ENCODE results near the gene CALN1.
"Not testable (repeated sequence)": the region's sequence is repeated elsewhere in the genome, so short reads cannot be mapped to it uniquely, and the experiment has no call there.

CALN1 gene

GRCh38 chr7:71843676-71844075 is 568.5 kb downstream of the CALN1 start:
- no peak overlapping the region for H3K27ac ChIP-seq
- no peak for DNase-seq (ENCODE audit: low read depth, low spot score)

DNA sequence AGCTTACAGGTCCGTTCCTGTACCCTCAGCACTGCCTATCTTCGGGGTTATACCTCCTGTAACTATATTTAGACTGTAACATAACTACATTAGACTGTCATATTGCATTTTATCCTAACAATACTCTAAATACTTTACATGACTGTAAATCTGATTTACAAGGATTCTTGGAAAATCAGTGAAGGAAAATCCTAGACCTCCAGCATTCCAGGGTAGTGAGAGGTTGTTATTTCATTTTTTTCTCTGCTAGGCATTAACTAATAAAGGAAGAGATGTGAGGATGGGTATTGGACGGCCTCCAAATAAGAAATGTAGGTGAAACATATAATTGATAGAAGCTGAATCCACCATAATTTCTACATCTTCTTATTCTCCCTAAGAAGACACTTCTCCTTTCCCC is 569.4 kb downstream of the CALN1 start:
- H3K27ac ChIP-seq, result no peak overlapping the region
- DNase-seq (ENCODE audit: low read depth, low spot score), result no peak

DNA sequence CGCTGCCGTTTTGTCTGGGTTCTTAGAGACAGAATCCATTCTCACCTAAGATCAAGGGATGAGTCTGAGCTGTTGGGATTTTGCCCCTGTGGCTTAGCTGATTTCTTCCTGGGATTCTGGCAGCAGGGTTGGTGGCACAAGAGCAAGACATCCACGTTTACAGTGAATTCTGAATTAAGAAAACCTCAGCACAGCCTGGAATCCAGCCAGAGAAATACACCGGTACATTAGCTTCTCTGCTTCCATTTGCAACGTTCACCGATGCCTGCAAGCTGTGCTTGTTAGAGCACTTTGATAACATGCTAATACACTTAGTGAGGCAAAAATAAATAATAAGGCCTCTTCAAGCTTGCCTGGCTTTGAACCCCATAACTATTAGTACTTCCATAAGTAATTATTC is 569.8 kb downstream of the CALN1 start:
- DNase-seq (ENCODE audit: low read depth, low spot score), result no peak
- H3K27ac ChIP-seq, result no peak overlapping the region

- H3K27ac ChIP-seq, result no peak overlapping the region
These were observed 577.1 kb downstream of the CALN1 start for GRCh38 chr7:71835056-71835455.

DNA sequence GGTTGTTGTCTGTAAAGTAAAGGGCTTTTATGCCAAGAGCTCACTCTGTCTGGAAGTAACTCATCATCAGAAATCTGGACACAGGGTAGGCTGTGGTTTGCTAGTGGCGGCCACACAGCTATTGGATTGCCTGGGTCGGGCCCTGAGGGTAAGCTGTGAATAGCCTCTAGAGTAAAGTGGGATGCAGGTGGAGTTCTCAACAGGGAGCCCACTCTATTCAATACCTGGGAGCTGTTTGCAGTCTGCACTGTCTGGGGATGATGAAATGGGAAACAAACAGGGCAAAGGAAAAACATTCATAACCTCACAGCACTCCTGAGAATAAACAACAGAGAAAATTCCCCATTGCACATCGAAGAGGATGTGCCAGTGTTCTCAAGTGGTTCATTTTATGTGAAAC is 582.6 kb downstream of the CALN1 start:
- no peak overlapping the region for H3K27ac ChIP-seq
- DNase-seq (ENCODE audit: low read depth, low spot score), result no peak

More at GRCh38 chr7:71835056-71835455, 577.1 kb downstream of the CALN1 start:
- no peak for DNase-seq (ENCODE audit: low read depth, low spot score)

DNA sequence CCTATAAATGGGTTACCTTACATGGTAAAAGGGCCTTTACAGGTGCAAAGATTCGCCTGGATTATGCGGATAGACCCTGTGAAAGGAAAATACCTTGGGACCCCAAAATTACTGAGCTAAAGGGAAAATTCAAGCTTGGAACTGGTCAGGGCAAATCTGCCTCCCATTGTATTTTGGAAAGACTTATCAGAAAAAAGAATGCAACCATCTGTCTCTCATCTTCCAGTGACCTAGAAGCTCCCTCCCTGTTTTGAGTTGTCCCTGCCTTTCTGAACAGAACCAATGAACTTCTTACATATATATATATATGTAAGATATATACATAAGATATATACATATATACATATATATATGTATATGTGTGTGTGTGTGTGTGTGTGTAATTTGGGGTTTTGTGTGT is 583.8 kb downstream of the CALN1 start:
- no peak for DNase-seq (ENCODE audit: low read depth, low spot score)
- H3K27ac ChIP-seq, result no peak overlapping the region

- H3K27ac ChIP-seq, result no peak overlapping the region
- no peak for DNase-seq (ENCODE audit: low read depth, low spot score)
These were observed 586.0 kb downstream of the CALN1 start for GRCh38 chr7:71826141-71826540.

DNA sequence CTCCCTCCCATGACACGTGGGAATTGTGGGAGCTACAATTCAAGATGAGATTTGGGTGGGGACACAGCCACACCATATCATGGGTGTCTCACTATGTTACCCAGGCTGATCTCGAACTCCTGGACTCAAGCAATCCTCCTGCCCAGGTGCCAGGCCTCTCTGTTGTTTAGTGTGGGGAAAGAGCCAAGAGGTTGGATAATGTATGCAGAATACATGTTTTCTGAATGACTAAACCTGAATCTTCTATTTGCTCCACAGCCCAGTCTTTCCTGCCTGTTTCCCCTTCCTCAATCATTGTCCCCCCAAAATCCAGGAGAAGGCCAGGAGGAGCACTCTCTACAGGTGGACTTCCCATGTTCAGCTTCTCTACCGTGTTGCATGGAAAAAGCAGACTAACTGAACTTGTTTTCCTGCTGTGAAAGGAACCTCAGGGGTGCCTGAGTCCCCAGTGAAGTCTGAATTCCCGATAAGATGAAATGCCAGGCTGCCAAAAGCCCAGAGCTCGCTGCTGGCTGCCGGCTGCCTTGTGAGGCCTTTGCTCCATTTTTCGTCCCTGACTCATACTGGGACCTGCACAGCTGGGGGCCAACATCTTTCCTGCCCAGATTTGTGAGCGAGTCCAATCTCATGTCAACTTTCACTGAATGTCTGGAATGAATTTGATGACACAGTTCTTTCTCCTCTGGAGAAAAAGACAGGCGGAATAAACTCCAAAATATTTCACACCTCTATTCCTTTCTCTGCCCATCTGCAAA is 588.0 kb downstream of the CALN1 start:
- no peak for DNase-seq (ENCODE audit: low read depth, low spot score)

GRCh38 chr7:71822406-71822805 is 589.7 kb downstream of the CALN1 start:
- not testable (repeated sequence) for DNase-seq (ENCODE audit: low read depth, low spot score)

More for the DNA sequence above, 588.0 kb downstream of the CALN1 start:
- H3K27ac ChIP-seq, result no peak overlapping the region

GRCh38 chr7:71817916-71818315 is 594.2 kb downstream of the CALN1 start:
- no peak for DNase-seq (ENCODE audit: low read depth, low spot score)

More at GRCh38 chr7:71822406-71822805, 589.7 kb downstream of the CALN1 start:
- H3K27ac ChIP-seq, result not testable (repeated sequence)

DNA sequence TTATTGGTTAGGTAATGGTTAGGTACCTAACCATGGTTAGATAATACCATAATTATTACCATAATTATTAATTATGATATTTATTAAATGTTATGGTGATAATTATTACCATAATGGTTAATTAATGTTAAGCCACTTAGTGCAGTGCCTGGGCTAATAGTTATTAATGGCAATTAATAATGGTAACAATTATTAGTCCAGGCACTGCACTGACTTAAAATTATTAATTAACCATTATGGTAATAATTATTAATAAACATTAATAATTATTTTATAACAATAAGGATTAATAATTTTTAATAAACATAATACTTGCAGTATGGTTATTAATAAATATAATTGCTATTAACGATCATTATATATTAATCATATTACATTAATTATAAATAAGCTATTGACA is 604.0 kb downstream of the CALN1 start:
- no peak overlapping the region for H3K27ac ChIP-seq
- DNase-seq (ENCODE audit: low read depth, low spot score), result no peak

More at GRCh38 chr7:71817916-71818315, 594.2 kb downstream of the CALN1 start:
- no peak overlapping the region for H3K27ac ChIP-seq

DNA sequence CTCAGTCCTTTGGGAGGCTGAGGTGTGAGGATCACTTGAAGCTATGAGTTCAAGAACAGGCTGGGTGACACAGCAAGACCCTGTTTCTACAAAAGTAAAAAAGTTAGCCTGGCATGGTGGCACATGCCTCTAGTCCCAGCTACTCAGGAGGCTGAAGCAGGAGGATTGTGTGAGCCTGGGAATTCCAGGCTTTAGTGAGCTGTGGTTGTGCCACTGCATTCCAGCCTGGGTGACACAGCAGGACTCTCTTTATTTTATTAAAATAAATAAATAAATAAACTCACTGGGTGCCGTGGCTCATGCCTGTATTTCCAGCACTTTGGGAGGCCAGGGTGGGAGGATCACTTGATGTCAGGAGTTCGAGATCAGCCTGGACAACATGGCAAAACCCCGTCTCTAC is 607.9 kb downstream of the CALN1 start:
- no peak overlapping the region for H3K27ac ChIP-seq
- DNase-seq (ENCODE audit: low read depth, low spot score), result no peak

DNA sequence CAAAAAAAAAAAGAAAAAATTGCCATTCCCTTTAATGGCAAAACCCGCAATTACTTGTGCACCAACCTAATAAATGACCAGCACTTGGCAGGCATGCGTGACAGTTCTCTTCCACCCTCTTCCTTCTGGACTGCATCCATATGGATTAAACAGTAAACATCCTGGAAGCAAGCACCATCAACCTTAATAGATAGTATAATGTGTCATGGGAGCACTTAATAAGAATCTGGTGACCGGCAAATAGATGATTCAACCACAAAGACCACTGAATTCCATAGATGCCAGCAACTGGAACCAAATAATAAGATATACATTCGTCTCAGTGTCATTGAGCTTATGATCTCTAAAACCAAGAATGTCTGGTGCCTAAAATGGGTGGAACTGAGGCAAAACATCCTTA is 610.2 kb downstream of the CALN1 start:
- H3K27ac ChIP-seq, result no peak overlapping the region
- no peak for DNase-seq (ENCODE audit: low read depth, low spot score)

DNA sequence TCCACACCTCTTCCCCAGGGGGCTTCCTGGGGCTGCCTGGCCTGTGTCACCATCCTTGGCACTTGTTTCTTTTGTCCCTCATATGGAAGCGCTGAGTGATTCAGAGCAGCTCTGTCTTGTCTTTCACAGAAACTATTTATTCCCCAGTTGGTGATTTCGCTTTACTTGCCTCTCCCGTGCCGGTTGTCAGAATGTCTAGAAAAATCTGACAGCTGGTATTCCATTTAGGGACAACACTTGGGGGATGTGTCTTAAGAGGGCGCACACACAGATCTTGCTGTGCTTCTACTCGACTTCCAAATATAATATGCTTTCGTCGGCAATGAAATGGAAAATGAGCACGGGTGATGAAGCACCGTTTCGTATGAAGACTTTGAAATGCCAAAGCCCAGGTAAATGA is 611.8 kb downstream of the CALN1 start:
- no peak for DNase-seq (ENCODE audit: low read depth, low spot score)
- H3K27ac ChIP-seq, result no peak overlapping the region

DNA sequence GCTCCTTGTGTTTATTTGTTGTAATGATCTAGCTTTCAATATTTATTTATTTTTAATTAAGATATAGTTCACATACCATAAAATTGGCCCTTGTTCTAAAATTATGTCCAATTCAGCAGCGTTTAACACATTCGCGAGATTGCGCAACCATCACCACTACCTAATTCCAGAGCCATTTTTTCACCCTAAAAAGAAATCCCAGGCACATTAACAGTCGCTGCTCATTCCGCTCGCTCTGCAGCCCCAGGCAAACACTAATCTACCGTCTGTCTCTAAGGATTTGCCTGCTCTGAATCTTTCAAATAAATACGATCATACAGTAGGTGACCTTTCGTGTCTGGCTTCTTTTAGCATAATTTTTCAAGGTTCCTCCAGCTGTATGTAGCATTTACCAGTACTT is 616.7 kb downstream of the CALN1 start:
- DNase-seq (ENCODE audit: low read depth, low spot score), result no peak
- no peak overlapping the region for H3K27ac ChIP-seq

DNA sequence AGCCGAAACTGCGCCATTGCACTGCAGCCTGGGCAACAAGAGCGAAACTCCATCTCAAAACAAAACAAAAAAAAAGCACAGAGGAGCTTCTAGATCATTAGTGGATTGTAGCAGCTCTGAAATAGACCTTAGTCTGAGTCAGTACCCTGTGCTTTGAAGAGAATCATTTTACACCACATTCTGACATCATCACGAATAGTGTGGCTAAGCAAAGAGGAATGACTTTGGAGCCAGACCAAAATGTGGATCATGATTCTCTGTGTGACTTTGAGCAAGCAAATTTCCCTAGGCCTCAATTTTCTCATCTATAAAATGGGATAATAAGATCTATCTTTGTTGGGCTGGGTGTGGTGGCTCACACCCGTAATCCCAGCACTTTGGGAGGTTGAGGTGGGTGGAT is 618.9 kb downstream of the CALN1 start:
- no peak for DNase-seq (ENCODE audit: low read depth, low spot score)
- H3K27ac ChIP-seq, result no peak overlapping the region

DNA sequence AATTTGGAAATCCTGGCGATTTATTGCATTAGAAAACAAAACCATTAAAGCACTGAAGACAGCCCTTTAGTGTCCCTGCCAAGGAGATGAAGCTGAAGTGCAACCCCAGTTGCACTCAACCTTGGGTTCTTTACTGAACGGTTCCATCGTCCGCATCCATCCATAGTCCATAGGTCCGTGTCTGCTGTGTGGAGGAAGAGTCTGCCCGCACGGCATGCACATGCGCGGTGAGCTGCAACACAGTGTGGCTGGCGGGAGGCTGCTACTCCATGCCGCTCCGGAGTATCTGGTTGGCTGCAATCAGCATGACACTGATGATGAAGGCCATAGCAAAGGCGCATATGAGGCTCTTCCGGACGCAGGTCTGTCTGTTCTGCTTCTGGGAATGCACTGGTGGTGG is 624.6 kb downstream of the CALN1 start:
- no peak for DNase-seq (ENCODE audit: low read depth, low spot score)
- no peak overlapping the region for H3K27ac ChIP-seq

DNA sequence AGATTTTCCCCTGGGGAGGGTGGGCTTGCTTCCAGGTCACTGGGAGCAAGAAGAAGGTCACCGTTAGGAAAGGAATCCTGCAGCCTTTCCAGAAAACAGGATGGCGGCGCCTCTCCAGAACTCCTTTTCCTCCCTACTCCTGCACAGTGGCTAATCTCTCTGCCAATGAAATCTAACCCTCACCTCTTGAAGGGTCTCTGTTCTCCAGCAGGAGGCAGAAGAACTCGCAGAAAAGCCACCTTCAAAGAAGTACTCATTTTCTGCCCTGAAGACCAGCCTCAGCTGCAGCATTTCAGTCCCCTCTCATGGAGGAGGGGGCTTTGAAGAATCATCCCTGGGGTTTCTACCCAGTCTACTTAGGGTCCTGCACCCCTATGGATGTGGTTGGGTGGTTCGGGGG is 626.9 kb downstream of the CALN1 start:
- no peak overlapping the region for H3K27ac ChIP-seq
- no peak for DNase-seq (ENCODE audit: low read depth, low spot score)

DNA sequence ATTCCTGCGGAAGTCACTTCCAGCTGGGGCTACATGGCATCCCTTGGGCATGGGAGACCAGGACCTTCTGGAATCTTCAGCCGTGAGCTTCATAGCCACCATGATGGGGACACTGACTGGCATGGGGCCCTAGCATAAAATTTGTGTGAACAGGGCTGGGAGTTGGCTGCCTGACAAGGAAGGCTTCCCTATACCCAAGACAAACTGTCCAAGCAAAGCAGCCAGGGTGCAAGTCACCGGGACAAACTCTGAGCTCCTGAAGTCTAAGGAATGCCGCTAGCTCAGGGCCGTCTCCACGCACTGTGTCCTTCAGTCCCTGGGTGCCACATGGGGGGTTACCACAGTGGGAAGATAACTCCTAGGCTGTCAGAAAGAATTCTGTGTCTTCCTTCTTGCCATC is 627.4 kb downstream of the CALN1 start:
- no peak for DNase-seq (ENCODE audit: low read depth, low spot score)
- no peak overlapping the region for H3K27ac ChIP-seq

GRCh38 chr7:71784180-71784579 is 628.0 kb downstream of the CALN1 start:
- H3K27ac ChIP-seq, result no peak overlapping the region
- no peak for DNase-seq (ENCODE audit: low read depth, low spot score)

DNA sequence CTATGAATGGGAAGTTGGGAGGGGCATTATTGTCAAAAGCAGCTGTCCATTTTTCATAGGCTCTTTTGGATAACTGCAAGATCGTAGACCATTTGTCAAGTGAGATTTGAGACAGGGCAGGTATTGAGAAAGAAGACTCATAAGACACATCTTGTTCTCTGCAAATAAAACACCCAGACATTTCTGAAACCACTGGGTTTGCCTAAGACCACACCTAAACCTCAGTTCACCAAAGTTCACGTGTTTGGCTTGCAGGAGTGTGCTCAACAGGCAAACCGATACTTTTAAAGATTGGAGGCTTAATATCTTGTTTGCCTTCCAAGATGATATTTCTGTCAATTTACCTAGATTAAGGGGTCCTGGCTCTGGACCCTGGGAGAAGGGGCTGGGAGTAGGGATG is 628.4 kb downstream of the CALN1 start:
- no peak overlapping the region for H3K27ac ChIP-seq
- no peak for DNase-seq (ENCODE audit: low read depth, low spot score)

- H3K27ac ChIP-seq, result no peak overlapping the region
- no peak for DNase-seq (ENCODE audit: low read depth, low spot score)
These were observed 630.1 kb downstream of the CALN1 start for GRCh38 chr7:71782051-71782450.

Data from epithelial cell of prostate (primary cell).